Muscle layer of colon (tissue), 2 donors: ENCODE data around the gene RNF8.
"Not testable (repeated sequence)": the region's sequence is repeated elsewhere in the genome, so short reads cannot be mapped to it uniquely, and the experiment has no call there.

Experiments
- H3K27ac ChIP-seq: one replicate; pipeline ENCODE4 v1.7.0; 2013; ENCODE audit warnings: low read depth, mild to moderate bottlenecking, low read length, moderate library complexity
- H3K27me3 ChIP-seq, 2 donors: one replicate each; pipeline ENCODE4 v1.7.0; 2013; ENCODE audit warnings: low read length in 2 of 2, mild to moderate bottlenecking in 2 of 2; ENCODE audit not compliant: insufficient read depth in 2 of 2, control insufficient read depth in 1 of 2
- H3K36me3 ChIP-seq: one replicate; pipeline ENCODE4 v1.7.0; 2013; ENCODE audit warnings: mild to moderate bottlenecking, low read length; ENCODE audit not compliant: insufficient read depth
- H3K4me1 ChIP-seq: one replicate; pipeline ENCODE4 v1.7.0; 2013; ENCODE audit warnings: mild to moderate bottlenecking, low read length; ENCODE audit not compliant: insufficient read depth
- H3K4me3 ChIP-seq, 2 donors: one replicate each; pipeline ENCODE4 v1.7.0; 2013; ENCODE audit warnings: low read length in 2 of 2, low read depth in 1 of 2, mild to moderate bottlenecking in 1 of 2, moderate library complexity in 1 of 2
- H3K9ac ChIP-seq: one replicate; pipeline ENCODE4 v1.7.0; 2013; ENCODE audit warnings: low read length
- H3K9me3 ChIP-seq: one replicate; pipeline ENCODE4 v1.7.0; 2013; ENCODE audit warnings: mild to moderate bottlenecking, low read length
- donor health status: abdominal sarcoma.
- donor health status: Adenocarcinoma of cecum.

RNF8 gene

DNA sequence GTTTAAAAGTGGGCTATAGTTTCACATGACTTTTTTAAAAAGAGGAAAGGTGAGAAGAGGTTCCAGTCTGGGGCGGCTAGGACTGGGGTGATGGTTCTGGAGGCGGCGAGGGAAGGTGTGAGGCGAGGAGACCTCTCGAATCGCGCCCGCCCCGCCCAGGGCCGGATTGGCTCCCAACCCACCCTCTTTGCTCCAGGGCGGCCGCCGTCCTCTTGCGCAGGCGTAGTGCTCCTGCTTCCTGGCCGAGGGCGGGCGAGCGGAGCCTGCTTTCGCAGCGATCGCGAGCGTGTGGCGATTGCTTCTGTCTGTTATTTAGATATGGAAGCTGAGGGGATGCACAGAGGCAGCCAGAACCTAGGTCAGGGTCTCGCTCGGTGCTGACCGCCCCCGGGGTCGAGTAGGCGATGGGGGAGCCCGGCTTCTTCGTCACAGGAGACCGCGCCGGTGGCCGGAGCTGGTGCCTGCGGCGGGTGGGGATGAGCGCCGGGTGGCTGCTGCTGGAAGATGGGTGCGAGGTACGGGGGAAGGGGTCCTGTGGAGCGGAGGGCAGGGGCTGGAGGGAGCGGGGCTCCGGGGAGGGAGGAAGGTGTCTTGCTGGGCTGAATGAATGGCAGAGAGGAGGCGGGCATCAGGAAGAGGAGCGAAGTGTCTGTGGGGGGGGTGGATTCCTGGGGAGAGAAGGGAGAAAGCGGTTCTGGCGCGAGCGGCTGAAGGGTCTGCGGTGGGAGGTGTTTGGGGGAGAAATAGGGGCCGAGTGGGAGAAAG is at the start of gene RNF8:
Gene RNF8 (plus strand): TSS at position 223 of the 765 bp plus-strand sequence. CDS start 182 bp downstream, at position 405.
- Histone ChIP-seq H3K36me3 (no peaks in the 10 kb centered on the region), H3K27ac (peak within 1 kb of the TSS; percentile 59), H3K9ac (peak within 1 kb of the TSS; percentile 45), H3K4me3 (peak within 1 kb of the TSS; percentile 72 to 83), H3K9me3 (no peaks in the 10 kb centered on the region), H3K4me1 (peaks cover 15% of the 10 kb centered on the region), H3K27me3 (no peaks in the 10 kb centered on the region)

GRCh38 chr6:37304766-37305165 is 49.0 kb upstream of the RNF8 start:
- H3K4me1 ChIP-seq = peaks cover 14% of the 10 kb centered on the region
- H3K9me3 ChIP-seq = no peaks in the 10 kb centered on the region
- no peaks in the 10 kb centered on the region for H3K27me3 ChIP-seq
- no peak overlapping the region for H3K27ac ChIP-seq
- H3K4me3 ChIP-seq = no peak overlapping the region
- H3K36me3 ChIP-seq = peaks cover 26% of the 10 kb centered on the region
- H3K9ac ChIP-seq = no peak overlapping the region

GRCh38 chr6:37305841-37306425 is 47.9 kb upstream of the RNF8 start:
- Histone ChIP-seq H3K9me3 (no peaks in the 10 kb centered on the region), H3K9ac (no peak overlapping the region), H3K27me3 (no peaks in the 10 kb centered on the region), H3K4me3 (no peak overlapping the region), H3K4me1 (peaks cover 14% of the 10 kb centered on the region), H3K27ac (no peak overlapping the region), H3K36me3 (peaks cover 26% of the 10 kb centered on the region)

- H3K27ac ChIP-seq = no peak overlapping the region
- peaks cover 14% of the 10 kb centered on the region for H3K4me1 ChIP-seq
- no peaks in the 10 kb centered on the region for H3K27me3 ChIP-seq
- no peak overlapping the region for H3K9ac ChIP-seq
- H3K9me3 ChIP-seq = no peaks in the 10 kb centered on the region
- H3K36me3 ChIP-seq = peaks cover 23% of the 10 kb centered on the region
- H3K4me3 ChIP-seq = no peak overlapping the region
Observed at GRCh38 chr6:37306624-37307222, 47.1 kb upstream of the RNF8 start.

DNA sequence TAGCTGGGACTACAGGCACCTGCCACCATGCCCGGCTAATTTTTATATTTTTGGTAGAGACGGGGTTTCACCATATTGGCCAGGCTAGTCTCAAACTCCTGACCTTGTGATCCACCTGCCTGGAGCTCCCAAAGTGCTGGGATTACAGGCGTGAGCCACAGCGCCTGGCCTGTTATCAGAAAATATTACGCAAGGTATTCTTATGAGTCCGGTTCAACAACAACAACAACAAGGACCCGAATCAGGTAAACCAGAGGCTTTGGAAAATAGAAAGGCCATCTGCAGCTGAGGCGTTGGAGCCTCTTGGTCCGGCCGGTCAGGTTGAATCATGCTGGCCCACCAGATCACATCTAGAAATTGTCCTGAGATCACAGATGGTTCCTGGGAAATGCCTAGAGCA is 46.3 kb upstream of the RNF8 start:
- Histone ChIP-seq H3K36me3 (peaks cover 15% of the 10 kb centered on the region), H3K4me1 (peaks cover 14% of the 10 kb centered on the region)
- not testable (repeated sequence) for H3K9me3 ChIP-seq, H3K27me3 ChIP-seq, H3K27ac ChIP-seq, H3K9ac ChIP-seq, H3K4me3 ChIP-seq

GRCh38 chr6:37308069-37308815 is 45.5 kb upstream of the RNF8 start:
- H3K27ac ChIP-seq = no peak overlapping the region
- peaks cover 13% of the 10 kb centered on the region for H3K36me3 ChIP-seq
- H3K27me3 ChIP-seq = no peaks in the 10 kb centered on the region
- no peaks in the 10 kb centered on the region for H3K9me3 ChIP-seq
- H3K4me3 ChIP-seq = no peak overlapping the region
- peaks cover 14% of the 10 kb centered on the region for H3K4me1 ChIP-seq
- no peak overlapping the region for H3K9ac ChIP-seq

- H3K4me1 ChIP-seq = peaks cover 14% of the 10 kb centered on the region
- no peak overlapping the region for H3K27ac ChIP-seq
- H3K36me3 ChIP-seq = peaks cover 13% of the 10 kb centered on the region
- no peaks in the 10 kb centered on the region for H3K9me3 ChIP-seq
- no peaks in the 10 kb centered on the region for H3K27me3 ChIP-seq
- H3K4me3 ChIP-seq = no peak overlapping the region
- H3K9ac ChIP-seq = no peak overlapping the region
Observed at GRCh38 chr6:37309046-37309445, 44.7 kb upstream of the RNF8 start.

DNA sequence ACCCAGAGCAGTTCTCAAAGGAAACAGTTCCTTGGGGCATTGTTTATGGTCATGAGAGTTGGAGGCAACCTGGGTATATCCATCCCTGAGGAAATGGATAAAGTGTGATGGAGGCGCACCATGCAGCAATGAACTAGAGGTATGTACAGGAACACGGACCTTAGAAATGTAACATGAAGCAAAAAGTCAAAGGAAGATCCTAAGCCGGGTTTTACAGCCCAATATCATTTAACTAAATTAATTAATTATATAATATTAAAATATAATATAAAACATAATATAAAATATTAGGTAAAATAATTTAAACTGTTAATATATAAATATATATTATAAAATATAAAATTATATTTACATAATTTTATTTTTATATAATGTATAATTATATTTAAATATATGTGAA is 44.1 kb upstream of the RNF8 start:
- H3K4me3 ChIP-seq = no peak overlapping the region
- no peak overlapping the region for H3K27ac ChIP-seq
- no peaks in the 10 kb centered on the region for H3K9me3 ChIP-seq
- H3K27me3 ChIP-seq = no peaks in the 10 kb centered on the region
- peaks cover 14% of the 10 kb centered on the region for H3K4me1 ChIP-seq
- H3K9ac ChIP-seq = no peak overlapping the region
- peaks cover 17% of the 10 kb centered on the region for H3K36me3 ChIP-seq

GRCh38 chr6:37310966-37311365 is 42.8 kb upstream of the RNF8 start:
- Histone ChIP-seq H3K4me3 (no peak overlapping the region), H3K4me1 (peaks cover 14% of the 10 kb centered on the region), H3K9ac (no peak overlapping the region), H3K27ac (no peak overlapping the region), H3K9me3 (no peaks in the 10 kb centered on the region), H3K36me3 (peaks cover 23% of the 10 kb centered on the region), H3K27me3 (no peaks in the 10 kb centered on the region)

DNA sequence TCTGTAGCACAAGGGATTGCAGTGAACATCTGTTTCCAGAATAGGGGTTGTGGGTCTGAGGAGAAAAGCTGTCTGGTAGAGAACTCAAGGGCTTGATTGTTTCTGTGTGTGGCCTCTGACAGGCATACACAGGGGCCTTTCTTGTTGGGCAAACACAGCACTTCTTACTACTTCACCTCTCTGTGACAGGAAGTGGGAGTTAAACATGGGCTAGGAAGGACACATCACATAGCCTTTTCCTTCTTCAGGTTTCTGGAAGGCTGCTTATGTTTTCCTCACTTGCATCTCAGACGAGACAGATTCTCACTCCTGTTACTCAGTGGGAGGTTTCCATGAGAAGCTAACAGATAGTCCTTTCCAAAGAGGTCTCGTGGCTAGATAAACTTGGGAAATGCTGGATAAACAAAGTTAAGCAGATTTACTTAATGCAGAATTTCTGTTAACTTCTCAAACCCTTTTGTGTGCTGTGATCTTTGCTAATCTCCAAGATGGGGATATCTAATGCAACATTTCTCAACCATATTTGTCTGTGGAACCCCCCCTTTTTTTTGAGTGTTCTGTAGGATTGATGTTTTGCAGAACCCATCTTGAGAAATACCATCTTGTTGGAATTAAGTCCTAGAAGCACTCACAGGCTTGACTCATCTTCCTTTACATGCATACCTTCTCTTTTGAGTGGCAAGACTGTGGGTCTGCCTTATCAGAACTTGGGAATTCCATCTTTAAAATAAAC is 41.9 kb upstream of the RNF8 start:
- H3K4me3 ChIP-seq = no peak overlapping the region
- H3K9ac ChIP-seq = no peak overlapping the region
- H3K4me1 ChIP-seq = peaks cover 14% of the 10 kb centered on the region
- H3K27me3 ChIP-seq = no peaks in the 10 kb centered on the region
- no peaks in the 10 kb centered on the region for H3K9me3 ChIP-seq
- H3K27ac ChIP-seq = no peak overlapping the region
- peaks cover 32% of the 10 kb centered on the region for H3K36me3 ChIP-seq
